Measurements from ENCODE around the gene ENGASE.

Gene ENGASE

GRCh38 chr17:79115487-79115886 is 40.9 kb downstream of the ENGASE start:
- DNase-seq (ENCODE audit: extremely low read depth, insufficient read length) = no peak
- no peak overlapping the region for H3K4me3 ChIP-seq (replicated peaks; ENCODE audit: low read depth, low read length)
- no peak for TF ChIP-seq CTCF (IDR thresholded peaks at IDR 0.05; ENCODE audit: insufficient read depth, low read length, poor library complexity, severe bottlenecking)
- peaks cover 3% of the 10 kb centered on the region for H3K27me3 ChIP-seq (replicated peaks; ENCODE audit: control insufficient read depth, insufficient read depth, low read length)
- no peaks in the 10 kb centered on the region for H3K36me3 ChIP-seq (ENCODE audit: control insufficient read depth, insufficient read depth, low read length)

- no peak for DNase-seq (ENCODE audit: extremely low read depth, insufficient read length)
- Histone ChIP-seq H3K27me3 (replicated peaks; ENCODE audit: control insufficient read depth, insufficient read depth, low read length) (peaks cover 3% of the 10 kb centered on the region), H3K36me3 (ENCODE audit: control insufficient read depth, insufficient read depth, low read length) (no peaks in the 10 kb centered on the region), H3K4me3 (replicated peaks; ENCODE audit: low read depth, low read length) (no peak overlapping the region)
- TF ChIP-seq CTCF (IDR thresholded peaks at IDR 0.05; ENCODE audit: insufficient read depth, low read length, poor library complexity, severe bottlenecking) = no peak
These were observed 42.1 kb downstream of the ENGASE start for GRCh38 chr17:79116575-79117368.

- peaks cover 3% of the 10 kb centered on the region for H3K27me3 ChIP-seq (replicated peaks; ENCODE audit: control insufficient read depth, insufficient read depth, low read length)
- no peak overlapping the region for H3K4me3 ChIP-seq (replicated peaks; ENCODE audit: low read depth, low read length)
- no peak for TF ChIP-seq CTCF (IDR thresholded peaks at IDR 0.05; ENCODE audit: insufficient read depth, low read length, poor library complexity, severe bottlenecking)
- H3K36me3 ChIP-seq (ENCODE audit: control insufficient read depth, insufficient read depth, low read length) = no peaks in the 10 kb centered on the region
- DNase-seq (ENCODE audit: extremely low read depth, insufficient read length) = no peak
These were observed 43.4 kb downstream of the ENGASE start for GRCh38 chr17:79117905-79118487.

GRCh38 chr17:79118924-79119323 is 44.3 kb downstream of the ENGASE start:
- Histone ChIP-seq H3K27me3 (replicated peaks; ENCODE audit: control insufficient read depth, insufficient read depth, low read length) (peaks cover under 1% of the 10 kb centered on the region), H3K4me3 (replicated peaks; ENCODE audit: low read depth, low read length) (no peak overlapping the region), H3K36me3 (ENCODE audit: control insufficient read depth, insufficient read depth, low read length) (no peaks in the 10 kb centered on the region)
- no peak for TF ChIP-seq CTCF (IDR thresholded peaks at IDR 0.05; ENCODE audit: insufficient read depth, low read length, poor library complexity, severe bottlenecking)
- no peak for DNase-seq (ENCODE audit: extremely low read depth, insufficient read length)

- no peaks in the 10 kb centered on the region for H3K36me3 ChIP-seq (ENCODE audit: control insufficient read depth, insufficient read depth, low read length)
- DNase-seq (ENCODE audit: extremely low read depth, insufficient read length) = no peak
- no peak for TF ChIP-seq CTCF (IDR thresholded peaks at IDR 0.05; ENCODE audit: insufficient read depth, low read length, poor library complexity, severe bottlenecking)
- H3K4me3 ChIP-seq (replicated peaks; ENCODE audit: low read depth, low read length) = no peak overlapping the region
- H3K27me3 ChIP-seq (replicated peaks; ENCODE audit: control insufficient read depth, insufficient read depth, low read length) = no peaks in the 10 kb centered on the region; the same call in none of the 2 replicates
These were observed 45.6 kb downstream of the ENGASE start for GRCh38 chr17:79120259-79120658.

All from GM06990 (cell line).